K562 (cell line): ENCODE measurements around the gene OSBPL7. TPM values are rescaled to one million over a fixed set of nuclear protein-coding genes. Genes with fewer than 3 reads are reported as not detected.
A peak's percentile ranks its signal among the peaks of the same experiment; 100 is the strongest.

Experiments
- BHLHE40 ChIP-seq: IDR thresholded peaks from 2 replicates; pipeline ENCODE4 v1.6.1; 2011; ENCODE audit warnings: low read length, improper control_type of control experiment
- COPS2 ChIP-seq: fragments of 450-650 bp; conservative IDR thresholded peaks from 2 replicates; pipeline ENCODE4 v1.6.1; 2016; ENCODE audit warnings: mild to moderate bottlenecking, moderate library complexity
- HDAC2 ChIP-seq: fragments of 450-650 bp; IDR thresholded peaks from 2 replicates; pipeline ENCODE4 v1.6.1; 2016; ENCODE audit warnings: mild to moderate bottlenecking
- HOXB6 ChIP-seq: fragments of 250-450 bp; sonication (Bioruptor Pico); IDR thresholded peaks from 2 replicates; pipeline ENCODE4 v1.5.1; 2022; ENCODE audit warnings: mild to moderate bottlenecking, borderline replicate concordance
- JUND ChIP-seq, 2 experiments: IDR thresholded peaks; 2 replicates in 1 of 2; 3 replicates in 1 of 2; pipeline ENCODE4 v1.6.1; 2011; ENCODE audit warnings: borderline replicate concordance in 2 of 2, low read depth in 2 of 2, low read length in 2 of 2, improper control_type of control experiment in 1 of 2, missing biosample characterization in 1 of 2, missing genetic modification characterization in 1 of 2, missing genetic modification reagents in 1 of 2
- SP1 ChIP-seq: sonication (generic); formaldehyde crosslinking; IDR thresholded peaks from 2 replicates; pipeline ENCODE4 v1.8.1; 2022; ENCODE audit warnings: mild to moderate bottlenecking, missing genetic modification reagents
- ZBTB17 ChIP-seq: fragments of 450-650 bp; formaldehyde crosslinking; IDR thresholded peaks from 2 replicates; pipeline ENCODE4 v1.4.0; 2020; ENCODE audit warnings: mild to moderate bottlenecking
- polyA plus RNA-seq, 8 experiments: library from polyadenylated mRNA; depleted of rRNA in 4 of 8; stranded (reverse) in 5 of 8; unstranded in 3 of 8; fragments of >200 nt; fragmentation: Nextera tagmentation in 2 of 8; fragmentation: Illumina TruSeq in 1 of 8; extraction: Ambion mirVana in 2 of 8; extraction: Trizol in 1 of 8; gene quantifications; 2 replicates each; pipeline versions ENCODE4 v1.2.1 to v1.2.3, GENCODE V29; 2011 to 2014; ENCODE audit warnings: inconsistent platforms in 1 of 8, missing spikeins in 1 of 8
- total RNA-seq, 7 experiments: library from RNA; depleted of rRNA in 6 of 7; stranded (reverse); fragments of >200 nt in 6 of 7; fragmentation: Illumina TruSeq in 2 of 7; extraction: Trizol in 2 of 7; gene quantifications; 2 replicates each; pipeline versions ENCODE4 v1.2.1 to v1.2.3, GENCODE V29; 2011 to 2021; ENCODE audit warnings: low replicate concordance in 1 of 7
- TF ChIP-seq, protein P1 (sequence below): sonication (generic); formaldehyde crosslinking; IDR thresholded peaks from 2 replicates; pipeline ENCODE4 v1.8.0; 2022; ENCODE audit warnings: mild to moderate bottlenecking, missing genetic modification reagents
- TF ChIP-seq, protein P2 (sequence below), 3 experiments: IDR thresholded peaks in 2 of 3; conservative IDR thresholded peaks in 1 of 3; 2 replicates each; pipeline ENCODE4 v1.5.1; 2011 to 2012; ENCODE audit warnings: low read length in 3 of 3, mild to moderate bottlenecking in 3 of 3, control low read depth in 2 of 3, improper control_type of control experiment in 1 of 3, inconsistent platforms in 1 of 3, low read depth in 1 of 3, mixed read lengths in 1 of 3, moderate library complexity in 1 of 3; ENCODE audit not compliant: insufficient read depth in 2 of 3
- TF ChIP-seq, protein P3 (sequence below): fragments of 250-450 bp; sonication (Bioruptor Pico); IDR thresholded peaks from 2 replicates; pipeline ENCODE4 v1.9.0; 2021; ENCODE audit warnings: mild to moderate bottlenecking, inconsistent platforms
- TF ChIP-seq, protein P4 (sequence below), 2 experiments: fragments of 450-650 bp in 1 of 2; sonication (generic) in 1 of 2; formaldehyde crosslinking in 1 of 2; IDR thresholded peaks in 1 of 2; conservative IDR thresholded peaks in 1 of 2; 2 replicates each; pipeline versions ENCODE4 v1.6.1 to v1.8.1; 2016 to 2023; ENCODE audit warnings: mild to moderate bottlenecking in 2 of 2, moderate library complexity in 2 of 2, inconsistent platforms in 1 of 2, missing genetic modification reagents in 1 of 2
- TF ChIP-seq, protein P5 (sequence below): sonication (generic); formaldehyde crosslinking; IDR thresholded peaks from 2 replicates; pipeline ENCODE4 v1.9.0; 2022; ENCODE audit warnings: mild to moderate bottlenecking, missing genetic modification reagents

OSBPL7 gene
- total and polyA plus RNA-seq, 9 of the 15 experiments (the other 6 are each of a cell fraction or from before 2014, with no cell fraction given): 0.32 to 11.9 (median 5.8) TPM

DNA sequence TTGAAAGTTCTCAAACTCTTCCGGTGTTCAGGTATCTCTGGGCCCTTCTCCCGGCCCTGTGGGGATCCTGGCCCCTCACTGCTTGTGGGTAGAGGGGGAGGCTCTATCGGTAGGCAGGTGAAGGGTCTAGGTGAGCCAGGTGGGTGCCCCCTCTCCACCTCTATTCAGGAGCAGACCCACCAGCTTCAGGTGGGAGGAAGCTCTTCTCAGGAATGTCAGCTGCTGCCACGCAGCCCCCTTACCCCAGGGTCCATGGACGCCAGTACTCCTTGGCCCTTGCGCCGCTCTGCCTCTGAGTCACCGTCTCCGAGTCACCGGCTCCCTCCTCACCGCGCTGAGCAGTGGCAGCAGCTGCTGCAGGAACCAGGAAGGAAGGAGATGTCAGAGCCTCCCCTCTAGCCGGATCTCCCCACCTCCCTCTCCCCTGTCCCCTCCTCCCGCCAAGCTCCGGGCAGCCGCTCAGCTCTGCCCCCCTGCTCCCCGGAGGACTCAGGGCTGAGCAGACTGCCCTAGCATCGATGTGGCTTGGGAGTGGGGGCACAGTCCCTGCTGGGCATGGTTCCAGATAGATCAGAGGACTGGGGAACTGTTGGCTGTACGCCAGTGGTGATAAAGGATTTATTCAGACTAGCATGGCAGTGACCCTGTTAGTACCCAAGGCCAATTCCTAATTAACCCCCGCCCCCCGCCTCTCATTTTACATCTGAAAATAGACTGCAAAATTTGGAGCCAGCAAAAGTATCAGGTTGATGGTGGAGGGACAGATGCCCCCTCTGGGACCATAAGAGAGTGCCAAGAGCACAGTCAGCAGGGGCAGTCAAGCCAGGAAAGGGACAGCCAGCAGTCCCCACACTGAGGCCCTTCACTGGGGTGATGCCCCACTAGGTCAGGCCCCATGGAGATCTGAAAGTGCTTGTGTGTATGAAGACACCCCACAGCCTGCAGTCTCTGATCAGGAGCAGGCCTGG is at the start of gene OSBPL7 (continued):
- TF ChIP-seq, protein P1, sequence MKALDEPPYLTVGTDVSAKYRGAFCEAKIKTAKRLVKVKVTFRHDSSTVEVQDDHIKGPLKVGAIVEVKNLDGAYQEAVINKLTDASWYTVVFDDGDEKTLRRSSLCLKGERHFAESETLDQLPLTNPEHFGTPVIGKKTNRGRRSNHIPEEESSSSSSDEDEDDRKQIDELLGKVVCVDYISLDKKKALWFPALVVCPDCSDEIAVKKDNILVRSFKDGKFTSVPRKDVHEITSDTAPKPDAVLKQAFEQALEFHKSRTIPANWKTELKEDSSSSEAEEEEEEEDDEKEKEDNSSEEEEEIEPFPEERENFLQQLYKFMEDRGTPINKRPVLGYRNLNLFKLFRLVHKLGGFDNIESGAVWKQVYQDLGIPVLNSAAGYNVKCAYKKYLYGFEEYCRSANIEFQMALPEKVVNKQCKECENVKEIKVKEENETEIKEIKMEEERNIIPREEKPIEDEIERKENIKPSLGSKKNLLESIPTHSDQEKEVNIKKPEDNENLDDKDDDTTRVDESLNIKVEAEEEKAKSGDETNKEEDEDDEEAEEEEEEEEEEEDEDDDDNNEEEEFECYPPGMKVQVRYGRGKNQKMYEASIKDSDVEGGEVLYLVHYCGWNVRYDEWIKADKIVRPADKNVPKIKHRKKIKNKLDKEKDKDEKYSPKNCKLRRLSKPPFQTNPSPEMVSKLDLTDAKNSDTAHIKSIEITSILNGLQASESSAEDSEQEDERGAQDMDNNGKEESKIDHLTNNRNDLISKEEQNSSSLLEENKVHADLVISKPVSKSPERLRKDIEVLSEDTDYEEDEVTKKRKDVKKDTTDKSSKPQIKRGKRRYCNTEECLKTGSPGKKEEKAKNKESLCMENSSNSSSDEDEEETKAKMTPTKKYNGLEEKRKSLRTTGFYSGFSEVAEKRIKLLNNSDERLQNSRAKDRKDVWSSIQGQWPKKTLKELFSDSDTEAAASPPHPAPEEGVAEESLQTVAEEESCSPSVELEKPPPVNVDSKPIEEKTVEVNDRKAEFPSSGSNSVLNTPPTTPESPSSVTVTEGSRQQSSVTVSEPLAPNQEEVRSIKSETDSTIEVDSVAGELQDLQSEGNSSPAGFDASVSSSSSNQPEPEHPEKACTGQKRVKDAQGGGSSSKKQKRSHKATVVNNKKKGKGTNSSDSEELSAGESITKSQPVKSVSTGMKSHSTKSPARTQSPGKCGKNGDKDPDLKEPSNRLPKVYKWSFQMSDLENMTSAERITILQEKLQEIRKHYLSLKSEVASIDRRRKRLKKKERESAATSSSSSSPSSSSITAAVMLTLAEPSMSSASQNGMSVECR (CRISPR knock-in tag): peak; percentile 91
- TF ChIP-seq JUND (IDR thresholded peaks at IDR 0.05; ENCODE audit: borderline replicate concordance, low read depth, low read length) (peak; percentile 84), JUND (tag; IDR thresholded peaks at IDR 0.05; ENCODE audit: borderline replicate concordance, low read depth, low read length) (peak; percentile 33; the same call in 1 of the 3 replicates), HOXB6 (CRISPR knock-in tag) (no peak), COPS2 (no peak), ZBTB17 (CRISPR knock-in tag) (0 out of 2 replicates have a peak, but pooled peaks have one; percentile 32), HDAC2 (peak; percentile 56; the same call in 1 of the 2 replicates), SP1 (peak; percentile 36; the same call in 1 of the 2 replicates), BHLHE40 (0 out of 2 replicates have a peak, but pooled peaks have one; percentile 5)
- TF ChIP-seq, protein P2, sequence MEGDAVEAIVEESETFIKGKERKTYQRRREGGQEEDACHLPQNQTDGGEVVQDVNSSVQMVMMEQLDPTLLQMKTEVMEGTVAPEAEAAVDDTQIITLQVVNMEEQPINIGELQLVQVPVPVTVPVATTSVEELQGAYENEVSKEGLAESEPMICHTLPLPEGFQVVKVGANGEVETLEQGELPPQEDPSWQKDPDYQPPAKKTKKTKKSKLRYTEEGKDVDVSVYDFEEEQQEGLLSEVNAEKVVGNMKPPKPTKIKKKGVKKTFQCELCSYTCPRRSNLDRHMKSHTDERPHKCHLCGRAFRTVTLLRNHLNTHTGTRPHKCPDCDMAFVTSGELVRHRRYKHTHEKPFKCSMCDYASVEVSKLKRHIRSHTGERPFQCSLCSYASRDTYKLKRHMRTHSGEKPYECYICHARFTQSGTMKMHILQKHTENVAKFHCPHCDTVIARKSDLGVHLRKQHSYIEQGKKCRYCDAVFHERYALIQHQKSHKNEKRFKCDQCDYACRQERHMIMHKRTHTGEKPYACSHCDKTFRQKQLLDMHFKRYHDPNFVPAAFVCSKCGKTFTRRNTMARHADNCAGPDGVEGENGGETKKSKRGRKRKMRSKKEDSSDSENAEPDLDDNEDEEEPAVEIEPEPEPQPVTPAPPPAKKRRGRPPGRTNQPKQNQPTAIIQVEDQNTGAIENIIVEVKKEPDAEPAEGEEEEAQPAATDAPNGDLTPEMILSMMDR (IDR thresholded peaks at IDR 0.05 in 2 of 3, conservative IDR thresholded peaks at IDR 0.05 in 1 of 3; ENCODE audit: insufficient read depth in 2 of 3, low read depth in 1 of 3, low read length in 3 of 3): peak; percentile 59 to 71 (median 60); a peak in 5 of 6 replicates
- TF ChIP-seq, protein P3, sequence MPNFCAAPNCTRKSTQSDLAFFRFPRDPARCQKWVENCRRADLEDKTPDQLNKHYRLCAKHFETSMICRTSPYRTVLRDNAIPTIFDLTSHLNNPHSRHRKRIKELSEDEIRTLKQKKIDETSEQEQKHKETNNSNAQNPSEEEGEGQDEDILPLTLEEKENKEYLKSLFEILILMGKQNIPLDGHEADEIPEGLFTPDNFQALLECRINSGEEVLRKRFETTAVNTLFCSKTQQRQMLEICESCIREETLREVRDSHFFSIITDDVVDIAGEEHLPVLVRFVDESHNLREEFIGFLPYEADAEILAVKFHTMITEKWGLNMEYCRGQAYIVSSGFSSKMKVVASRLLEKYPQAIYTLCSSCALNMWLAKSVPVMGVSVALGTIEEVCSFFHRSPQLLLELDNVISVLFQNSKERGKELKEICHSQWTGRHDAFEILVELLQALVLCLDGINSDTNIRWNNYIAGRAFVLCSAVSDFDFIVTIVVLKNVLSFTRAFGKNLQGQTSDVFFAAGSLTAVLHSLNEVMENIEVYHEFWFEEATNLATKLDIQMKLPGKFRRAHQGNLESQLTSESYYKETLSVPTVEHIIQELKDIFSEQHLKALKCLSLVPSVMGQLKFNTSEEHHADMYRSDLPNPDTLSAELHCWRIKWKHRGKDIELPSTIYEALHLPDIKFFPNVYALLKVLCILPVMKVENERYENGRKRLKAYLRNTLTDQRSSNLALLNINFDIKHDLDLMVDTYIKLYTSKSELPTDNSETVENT: peak; percentile 91
- TF ChIP-seq, protein P4, sequence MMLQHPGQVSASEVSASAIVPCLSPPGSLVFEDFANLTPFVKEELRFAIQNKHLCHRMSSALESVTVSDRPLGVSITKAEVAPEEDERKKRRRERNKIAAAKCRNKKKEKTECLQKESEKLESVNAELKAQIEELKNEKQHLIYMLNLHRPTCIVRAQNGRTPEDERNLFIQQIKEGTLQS (IDR thresholded peaks at IDR 0.05): peak; percentile 88
- TF ChIP-seq, protein P4 (CRISPR knock-in tag; conservative IDR thresholded peaks at IDR 0.05): no peak
- TF ChIP-seq, protein P5, sequence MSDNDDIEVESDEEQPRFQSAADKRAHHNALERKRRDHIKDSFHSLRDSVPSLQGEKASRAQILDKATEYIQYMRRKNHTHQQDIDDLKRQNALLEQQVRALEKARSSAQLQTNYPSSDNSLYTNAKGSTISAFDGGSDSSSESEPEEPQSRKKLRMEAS: peak; percentile 62
